Right lobe of liver (tissue), 6 donors: ENCODE results near the gene HOXA13. TPM values are rescaled to one million over a fixed set of nuclear protein-coding genes. Genes with fewer than 3 reads are reported as not detected.

Experiments used
- ATAC-seq, 4 donors: fragments of 200-7000 bp; cut with Tn5 transposase; one replicate each; pipeline ENCODE4 v1.9.1; 2020; ENCODE audit warnings: mild to moderate bottlenecking in 4 of 4, moderate library complexity in 4 of 4
- DNase-seq, 3 donors: peaks; one replicate each; pipeline ENCODE4 v3.0.0-alpha.2; 2020
- H3K27ac ChIP-seq, 3 donors: fragments of 200-600 bp; one replicate each; pipeline ENCODE4 v1.8.0; 2022
- H3K27me3 ChIP-seq, 2 donors: fragments of 200-600 bp; one replicate each; pipeline ENCODE4 v1.8.0; 2022
- H3K36me3 ChIP-seq, 4 donors: fragments of 200-600 bp; sonication (generic) in 1 of 4; one replicate each; pipeline versions ENCODE4 v1.5.1 to v1.8.0; 2017 to 2022; ENCODE audit warnings: control low read depth in 1 of 4
- H3K4me1 ChIP-seq, 4 donors: fragments of 200-600 bp; sonication (generic) in 1 of 4; one replicate each; pipeline versions ENCODE4 v1.5.1 to v1.8.0; 2017 to 2022; ENCODE audit warnings: control low read depth in 1 of 4
- H3K4me3 ChIP-seq, 3 donors: fragments of 200-600 bp; one replicate each; pipeline ENCODE4 v1.8.0; 2022
- H3K9me3 ChIP-seq, 4 donors: fragments of 200-600 bp; sonication (generic) in 1 of 4; one replicate each; pipeline versions ENCODE4 v1.5.1 to v1.8.0; 2017 to 2022; ENCODE audit warnings: control low read depth in 1 of 4
- POLR2A ChIP-seq: fragments of 450-650 bp; IDR thresholded peaks from one replicate; pipeline ENCODE4 v1.6.1; 2017; ENCODE audit warnings: antibody characterized with exemption, mild to moderate bottlenecking
- WGBS: methylation state at CpG from one replicate; pipeline ENCODE4 v1.1.6; 2018; ENCODE audit warnings: low coverage, low lambda C conversion rate; ENCODE audit not compliant: insufficient coverage; ENCODE audit errors: missing lambda C conversion rate; 5-methylcytosine and 5-hydroxymethylcytosine counted together
- intact Hi-C, 2 donors: fragments of 100-400 bp; cut with DNase I; formaldehyde crosslinking; loops; one replicate each; pipeline versions ENCODE4 v1.11.2 to v1.14.1; 2022
- total RNA-seq, 6 experiments: library from RNA; depleted of rRNA in 2 of 6; stranded (reverse); fragments of >200 nt in 2 of 6; fragmentation: NEBNext Ultra II Directional in 3 of 6; extraction: Animal tissue kit (Norgen Biotek cat#: 25700) in 3 of 6; gene quantifications; one replicate each; pipeline versions ENCODE4 v1.1.0 to v1.2.4, GENCODE V29; 2016 to 2023
- TF ChIP-seq, protein P1 (sequence below), 4 donors: fragments of 200-600 bp in 3 of 4; fragments of 450-650 bp in 1 of 4; IDR thresholded peaks; one replicate each; pipeline versions ENCODE4 v1.5.1 to v1.8.0; 2016 to 2022; ENCODE audit warnings: antibody characterized with exemption in 4 of 4, mild to moderate bottlenecking in 2 of 4
- donor health status: DM: no; HTN: yes; CAD: no.
- donor health status: DM: no; HTN: no; CAD: no.
- donor health status: DM: no; HTN: no; CAD: no.
- donor health status: DM: no; HTN: yes; CAD: no.
- donor health status: DM: no; HTN: yes; CAD: no.

HOXA13 gene
- total RNA-seq, 6 experiments from 2014 or later, result not detected

DNA sequence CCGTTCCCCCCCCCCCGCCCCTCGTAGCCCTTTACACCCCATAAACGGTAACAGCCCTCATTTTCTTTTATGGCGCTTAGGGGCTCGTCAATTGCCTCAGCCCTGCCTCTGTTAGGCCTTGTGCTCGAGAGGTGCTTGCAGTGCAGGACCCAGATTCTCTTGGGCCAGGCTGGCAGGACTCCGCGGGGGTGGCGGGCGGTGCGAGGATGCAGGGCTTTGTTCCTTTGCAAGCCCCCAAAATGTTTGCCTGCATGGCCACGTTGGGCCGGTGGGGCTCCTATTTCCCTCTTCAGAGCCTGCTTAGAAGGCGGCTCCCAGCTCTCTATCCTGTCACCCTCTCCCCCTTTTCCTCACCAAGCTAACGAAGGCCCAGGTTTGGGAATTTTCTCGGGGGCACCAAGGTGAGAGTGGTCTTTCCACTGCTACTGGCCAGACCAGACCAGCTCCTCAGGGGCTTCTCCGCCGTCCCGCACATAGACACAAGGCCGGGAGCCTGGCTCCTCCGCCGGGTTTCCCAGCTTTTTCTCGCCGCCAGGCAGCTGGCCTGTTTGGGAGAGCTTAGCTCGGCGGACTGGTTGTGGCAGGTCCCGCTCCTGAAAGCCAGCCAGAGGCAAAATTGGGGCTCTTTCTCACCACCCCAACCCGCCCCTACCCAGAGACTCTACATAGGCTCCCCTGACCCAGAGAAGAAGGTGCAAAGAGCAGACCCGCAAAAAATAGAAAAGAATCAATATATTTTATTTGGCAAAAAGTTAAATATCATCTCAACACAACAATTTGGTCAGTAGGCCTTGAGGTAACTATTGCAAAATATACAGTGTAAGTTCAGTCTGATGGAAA is 38.0 kb downstream of the HOXA13 start:
- Histone ChIP-seq H3K27ac (no peak overlapping the region), H3K9me3 (no peaks in the 10 kb centered on the region), H3K4me3 (no peak overlapping the region), H3K4me1 (peaks cover 0 to 15% (median 4%) of the 10 kb centered on the region in 4 donors), H3K27me3 (peaks cover 32 to 51% of the 10 kb centered on the region in 2 donors), H3K36me3 (no peaks in the 10 kb centered on the region)
- ATAC-seq, result no peak
- intact Hi-C loops, result loop anchor here in 1 of 2 donors (10.0 kb wide), 1 partner anchor 67 kb away; the partner anchor contains the start of gene HOXA1
- TF ChIP-seq, protein P1, sequence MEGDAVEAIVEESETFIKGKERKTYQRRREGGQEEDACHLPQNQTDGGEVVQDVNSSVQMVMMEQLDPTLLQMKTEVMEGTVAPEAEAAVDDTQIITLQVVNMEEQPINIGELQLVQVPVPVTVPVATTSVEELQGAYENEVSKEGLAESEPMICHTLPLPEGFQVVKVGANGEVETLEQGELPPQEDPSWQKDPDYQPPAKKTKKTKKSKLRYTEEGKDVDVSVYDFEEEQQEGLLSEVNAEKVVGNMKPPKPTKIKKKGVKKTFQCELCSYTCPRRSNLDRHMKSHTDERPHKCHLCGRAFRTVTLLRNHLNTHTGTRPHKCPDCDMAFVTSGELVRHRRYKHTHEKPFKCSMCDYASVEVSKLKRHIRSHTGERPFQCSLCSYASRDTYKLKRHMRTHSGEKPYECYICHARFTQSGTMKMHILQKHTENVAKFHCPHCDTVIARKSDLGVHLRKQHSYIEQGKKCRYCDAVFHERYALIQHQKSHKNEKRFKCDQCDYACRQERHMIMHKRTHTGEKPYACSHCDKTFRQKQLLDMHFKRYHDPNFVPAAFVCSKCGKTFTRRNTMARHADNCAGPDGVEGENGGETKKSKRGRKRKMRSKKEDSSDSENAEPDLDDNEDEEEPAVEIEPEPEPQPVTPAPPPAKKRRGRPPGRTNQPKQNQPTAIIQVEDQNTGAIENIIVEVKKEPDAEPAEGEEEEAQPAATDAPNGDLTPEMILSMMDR (IDR thresholded peaks at IDR 0.05), result no peak
- no peak for TF ChIP-seq POLR2A
- WGBS, result 41% methylated on average over 7 of the region's 30 CpGs
- DNase-seq, result no peak

DNA sequence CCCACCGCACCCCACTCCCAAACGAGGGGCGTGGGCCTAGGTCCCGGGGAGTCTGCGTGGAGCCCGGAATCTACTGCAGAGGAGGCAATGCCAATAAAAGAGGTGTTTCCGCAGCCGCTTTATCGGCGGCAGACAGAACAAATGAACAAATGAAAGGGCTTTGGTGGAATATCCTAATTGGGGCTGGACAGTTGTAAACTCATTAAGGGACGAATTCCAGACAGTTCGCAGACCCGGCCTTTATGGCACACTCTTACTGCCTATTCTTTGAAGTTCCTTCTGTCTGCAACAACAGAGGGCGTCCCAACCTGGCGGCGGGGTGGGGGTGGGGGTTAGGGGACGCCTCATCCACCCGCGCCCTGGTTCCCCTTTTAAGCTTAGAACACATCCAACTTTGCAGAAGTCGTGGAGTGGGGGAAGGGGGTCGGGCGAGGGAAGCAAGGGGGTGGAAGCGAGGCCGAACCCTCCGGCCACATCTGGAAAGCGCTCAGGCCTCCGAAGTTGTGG is 38.6 kb downstream of the HOXA13 start:
- intact Hi-C loops, result loop anchor here in 1 of 2 donors (10.0 kb wide), 1 partner anchor 66 kb away; the partner anchor contains the start of gene HOXA1
- peak in 1 of 3 donors; percentile 56 for DNase-seq
- 0% methylated on average over 8 of the region's 27 CpGs for WGBS
- Histone ChIP-seq H3K4me1 (peaks cover 0 to 15% (median 4%) of the 10 kb centered on the region in 4 donors), H3K9me3 (no peaks in the 10 kb centered on the region), H3K27me3 (peaks cover 27 to 49% of the 10 kb centered on the region in 2 donors), H3K27ac (no peak overlapping the region), H3K36me3 (no peaks in the 10 kb centered on the region), H3K4me3 (peak overlapping the region; percentile 32 to 60 (median 57))
- ATAC-seq, result peak; percentile 5 to 35 (median 16)
- TF ChIP-seq POLR2A, result no peak
- TF ChIP-seq, protein P1 (IDR thresholded peaks at IDR 0.05), result peak in 1 of 4 donors; percentile 3

DNA sequence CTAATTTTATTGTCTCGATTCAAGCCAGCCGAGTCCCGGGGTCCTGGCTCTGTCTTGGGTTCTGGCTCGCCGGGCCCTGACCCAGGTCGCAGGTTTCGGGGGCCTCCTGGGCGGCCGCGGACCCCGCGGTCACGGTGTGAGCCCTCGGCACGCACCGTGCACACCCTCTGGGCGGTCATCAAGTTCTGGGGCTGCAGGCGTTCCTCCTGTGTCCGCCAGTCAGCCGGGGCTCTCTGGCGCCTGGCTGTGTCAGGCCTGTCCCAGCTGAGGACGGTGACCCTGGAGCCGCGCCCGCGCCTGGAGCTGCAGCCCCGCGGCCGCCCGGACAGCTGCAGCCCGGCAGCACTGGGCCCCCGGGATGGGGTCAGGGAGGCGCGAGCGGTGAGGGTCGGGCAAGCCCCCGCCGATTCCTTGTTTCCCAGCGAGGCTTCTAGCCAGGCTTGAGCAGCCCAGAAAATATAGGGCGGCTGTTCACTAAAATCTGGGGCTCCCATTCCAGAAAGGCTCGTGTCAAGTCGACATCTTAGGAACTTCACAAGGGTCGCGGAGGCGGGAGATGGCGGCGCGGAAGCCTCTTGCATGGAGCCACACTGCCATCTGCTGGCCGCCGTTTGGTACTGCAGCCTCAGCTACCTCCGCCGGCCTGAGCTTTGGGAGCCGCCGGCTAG is 39.2 kb downstream of the HOXA13 start:
- intact Hi-C loops, result loop anchor here in 1 of 2 donors (10.0 kb wide), 1 partner anchor 66 kb away; the partner anchor contains the start of gene HOXA1
- Histone ChIP-seq H3K4me1 (peaks cover 0 to 15% (median 4%) of the 10 kb centered on the region in 4 donors), H3K27ac (no peak overlapping the region), H3K36me3 (no peaks in the 10 kb centered on the region), H3K4me3 (peak overlapping the region; percentile 32 to 60 (median 57)), H3K9me3 (no peaks in the 10 kb centered on the region), H3K27me3 (peaks cover 21 to 48% of the 10 kb centered on the region in 2 donors)
- peak; percentile 88 to 93 (median 92) for ATAC-seq
- peak; percentile 80 to 87 (median 83) for DNase-seq
- TF ChIP-seq, protein P1 (IDR thresholded peaks at IDR 0.05), result peak in 3 of 4 donors; percentile 99 to 100 (median 99)
- TF ChIP-seq POLR2A, result no peak
- 0% methylated on average over 19 of the region's 54 CpGs for WGBS

DNA sequence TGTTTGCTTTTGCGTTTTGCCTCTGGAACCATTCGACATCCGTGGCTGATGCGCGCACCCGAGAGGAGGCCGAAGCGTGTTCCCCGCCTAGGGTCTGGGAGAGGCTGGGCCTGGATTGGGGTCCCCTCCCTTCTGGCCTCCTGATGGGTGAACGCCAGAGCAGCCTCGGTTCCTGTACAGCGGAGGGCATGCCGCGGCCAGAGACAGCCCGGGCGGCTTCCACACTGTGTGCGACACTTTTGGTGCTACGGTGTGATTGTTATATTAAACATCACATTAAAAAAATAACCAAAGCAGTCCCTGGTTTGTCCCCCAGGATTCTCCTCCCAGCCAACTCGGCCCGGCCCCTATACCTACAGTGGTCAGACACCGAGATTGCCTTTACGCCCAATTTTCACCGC is 39.7 kb downstream of the HOXA13 start:
- ATAC-seq (peak; percentile 1 to 11 (median 4)), DNase-seq (no peak)
- Histone ChIP-seq H3K4me1 (peaks cover 0 to 15% (median 4%) of the 10 kb centered on the region in 4 donors), H3K9me3 (no peaks in the 10 kb centered on the region), H3K36me3 (no peaks in the 10 kb centered on the region), H3K27me3 (peaks cover 17 to 48% of the 10 kb centered on the region in 2 donors), H3K4me3 (peak overlapping the region in 2 of 3 donors; percentile 57 to 60), H3K27ac (no peak overlapping the region)
- 14% methylated on average over 22 of the region's 23 CpGs for WGBS
- TF ChIP-seq POLR2A, result no peak
- TF ChIP-seq, protein P1 (IDR thresholded peaks at IDR 0.05), result no peak
- intact Hi-C loops, result loop anchor here in 1 of 2 donors (10.0 kb wide), 1 partner anchor 65 kb away; the partner anchor contains the start of gene HOXA1
